ENCODE data around the gene CXCL3. TPM values are rescaled to one million over a fixed set of nuclear protein-coding genes. Genes with fewer than 3 reads are reported as not detected.
A peak's percentile ranks its signal among the peaks of the same experiment; 100 is the strongest.
"Not testable (repeated sequence)": the region's sequence is repeated elsewhere in the genome, so short reads cannot be mapped to it uniquely, and the experiment has no call there.

Gene CXCL3
- 0.16 TPM for polyA plus RNA-seq (2013, experiment 1 of 2; ENCODE audit: insufficient read length)
- not detected for polyA plus RNA-seq (2013, experiment 2 of 2; ENCODE audit: insufficient read length)

DNA sequence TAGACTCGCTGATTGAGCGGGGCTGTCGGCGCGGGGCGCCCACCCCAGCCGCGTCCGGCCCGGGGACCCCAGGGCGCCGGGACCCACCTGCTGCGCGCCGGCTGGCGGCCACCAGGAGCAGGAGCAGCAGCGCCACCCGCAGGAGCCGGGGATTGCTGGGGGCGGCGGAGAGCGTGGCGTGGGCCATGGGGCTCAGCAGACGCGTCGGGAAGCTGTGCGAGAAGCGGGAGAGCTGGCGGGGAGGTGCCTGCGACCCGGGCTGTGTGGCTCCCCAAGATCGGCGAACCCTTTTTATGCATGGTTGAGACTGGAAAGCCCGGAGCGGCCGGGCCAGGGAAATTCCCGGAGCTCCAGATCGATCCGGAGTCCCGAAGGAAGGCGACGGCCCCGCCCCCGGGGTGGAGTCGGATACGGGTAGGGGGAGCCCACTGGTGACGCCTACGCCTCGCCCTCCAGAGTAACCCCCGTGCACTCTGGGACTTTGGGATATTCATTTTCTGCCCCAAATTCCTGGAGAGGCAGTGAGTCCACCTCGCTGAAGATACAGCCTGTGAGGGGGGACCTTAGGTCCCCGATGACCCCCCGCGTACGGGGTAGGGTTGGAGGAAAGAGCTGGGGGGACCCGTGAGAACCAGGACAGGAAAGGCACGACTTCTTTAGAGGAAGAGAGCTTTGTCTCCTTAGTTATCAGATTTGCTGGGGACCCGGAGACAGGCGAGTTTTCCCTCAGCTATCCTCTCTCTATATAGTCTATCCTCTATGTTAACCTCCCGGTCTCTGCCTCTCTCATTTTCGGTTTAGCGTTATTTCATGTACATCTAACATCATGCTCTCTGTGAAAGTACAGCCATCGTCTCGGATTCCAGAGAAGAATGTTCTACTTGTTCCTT lies at the start of gene CXCL3:
CXCL3 (minus strand) TSS at position 265 of the 890 bp plus-strand sequence; CDS start at position 187, 78 bp downstream.
- peak; percentile 46 for DNase-seq

DNA sequence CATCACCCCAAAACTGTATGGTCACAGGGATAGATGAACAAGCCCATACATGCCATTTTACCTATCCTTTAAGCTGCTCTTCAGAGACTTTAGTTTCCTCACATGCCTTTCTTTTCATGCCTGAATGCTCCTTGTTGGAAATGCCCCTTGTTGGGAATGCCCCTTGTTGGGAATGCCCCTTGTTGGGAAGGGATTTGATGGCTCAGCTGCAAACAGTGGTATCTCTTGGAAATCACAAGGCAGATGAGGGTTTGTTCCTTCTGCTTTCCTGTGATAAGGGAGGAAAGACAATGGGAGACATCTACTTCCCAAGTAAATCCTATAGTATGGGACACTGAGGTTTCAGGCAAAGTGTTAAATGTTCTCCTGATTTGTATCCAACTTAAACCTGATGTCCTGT lies 49.0 kb upstream of the CXCL3 start:
- no peak for DNase-seq

DNA sequence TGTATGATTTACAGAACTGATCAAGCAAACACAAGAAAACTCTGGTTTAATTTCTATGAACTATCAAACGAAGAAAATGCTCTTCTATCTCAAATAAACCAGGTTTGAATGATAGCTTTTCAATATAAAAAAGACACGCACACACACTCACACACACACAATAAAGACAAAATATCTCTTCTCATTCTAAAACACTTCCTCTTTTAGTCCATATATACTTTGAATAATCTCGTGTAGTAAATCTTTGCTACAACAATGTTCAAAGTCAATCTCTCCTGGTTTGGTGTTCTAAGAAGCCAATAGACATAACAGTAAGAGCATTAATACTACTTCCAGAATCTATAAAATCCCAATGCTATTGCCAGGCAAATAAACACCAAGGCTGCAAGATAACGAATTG lies 47.2 kb upstream of the CXCL3 start:
- DNase-seq: no peak

DNA sequence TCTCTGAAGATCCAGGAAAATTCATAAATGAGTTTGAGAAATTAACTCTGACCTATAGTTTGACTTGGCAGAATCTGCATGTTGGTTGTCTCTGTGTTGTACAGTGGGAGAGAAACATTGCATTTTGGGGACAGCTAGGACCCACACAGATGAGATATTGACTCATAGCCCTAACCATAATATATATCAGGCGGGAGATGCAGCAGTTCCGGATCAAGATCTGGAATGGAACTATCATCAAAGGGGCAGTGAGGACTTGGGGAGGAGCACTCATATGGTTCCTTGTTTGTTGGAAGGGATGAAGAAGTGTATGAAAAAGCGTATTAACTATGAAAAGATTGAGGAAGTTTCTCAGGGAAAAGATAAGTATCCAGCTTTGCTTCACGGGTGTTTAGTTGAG lies 46.5 kb upstream of the CXCL3 start:
- DNase-seq: no peak

DNA sequence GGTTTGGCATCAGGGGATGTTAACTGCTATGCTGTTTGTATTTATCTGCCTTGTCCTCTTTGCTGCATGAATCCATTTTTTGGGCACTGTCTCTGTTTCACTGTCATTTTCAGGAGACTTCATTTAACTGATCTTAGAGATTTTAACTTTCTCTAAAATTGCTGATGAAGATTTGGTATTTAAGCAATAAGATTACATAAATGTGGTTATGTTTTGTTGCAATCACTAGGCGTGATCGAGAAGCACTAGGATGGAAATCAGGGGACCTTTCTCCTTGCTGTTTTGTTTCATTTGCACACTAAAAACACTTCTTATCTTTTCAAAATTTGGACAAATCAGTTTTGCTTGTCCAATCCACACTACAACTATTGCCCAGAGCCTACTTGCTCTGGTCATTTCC lies 45.1 kb upstream of the CXCL3 start:
- no peak for DNase-seq

DNA sequence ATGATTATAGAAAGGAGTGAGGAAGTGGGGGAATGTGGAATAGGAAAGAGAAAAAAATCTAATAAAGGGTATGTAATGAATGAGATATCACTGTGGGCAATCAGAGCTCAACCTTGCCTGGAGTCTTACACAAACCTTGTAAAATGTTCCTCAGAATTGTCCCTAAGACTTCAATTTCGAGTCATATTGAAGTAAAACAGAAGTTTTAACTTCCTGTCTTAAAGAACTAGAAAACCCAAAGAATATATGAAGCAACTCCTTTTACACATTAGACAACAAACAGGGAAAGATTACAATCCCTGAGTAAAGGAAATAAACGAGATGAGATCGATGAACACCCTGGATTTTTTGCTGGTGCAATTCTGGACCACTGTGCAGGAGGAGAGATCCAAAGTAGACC lies 42.5 kb upstream of the CXCL3 start:
- DNase-seq: no peak

DNA sequence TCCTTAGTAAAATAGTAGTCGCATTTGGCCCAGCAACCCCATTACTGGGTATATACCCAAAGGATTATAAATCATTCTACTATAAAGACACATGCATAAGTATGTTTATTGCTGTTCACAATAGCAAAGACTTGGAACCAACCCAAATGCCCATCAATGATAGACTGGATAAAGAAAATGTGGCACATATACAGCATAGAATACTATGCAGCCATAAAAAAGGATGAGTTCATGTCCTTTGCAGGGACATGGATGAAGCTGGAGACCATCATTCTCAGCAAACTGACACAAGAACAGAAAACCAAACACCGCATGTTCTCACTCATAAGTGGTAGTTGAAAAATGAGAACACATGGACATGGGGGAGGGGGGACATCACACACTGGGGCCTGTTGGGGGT lies 41.9 kb upstream of the CXCL3 start:
- not testable (repeated sequence) for DNase-seq

DNA sequence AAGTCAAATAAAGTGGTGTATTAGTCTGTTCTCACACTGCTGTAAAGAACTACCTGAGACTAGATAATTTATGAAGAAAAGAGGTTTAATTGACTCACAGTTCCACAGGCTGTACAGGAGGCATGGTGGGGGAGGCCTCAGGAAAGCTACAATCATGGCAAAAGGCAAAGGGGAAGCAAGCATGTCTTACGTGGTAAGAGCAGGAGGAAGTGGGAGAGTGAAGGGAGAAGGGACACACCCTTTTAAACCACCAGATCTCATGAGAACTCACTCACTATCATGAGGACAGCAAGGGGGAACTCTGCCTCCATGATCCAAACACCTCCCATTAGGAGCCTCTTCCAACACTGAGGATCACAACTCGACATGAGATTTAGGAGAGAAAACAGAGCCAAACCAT lies 40.5 kb upstream of the CXCL3 start:
- not testable (repeated sequence) for DNase-seq

DNA sequence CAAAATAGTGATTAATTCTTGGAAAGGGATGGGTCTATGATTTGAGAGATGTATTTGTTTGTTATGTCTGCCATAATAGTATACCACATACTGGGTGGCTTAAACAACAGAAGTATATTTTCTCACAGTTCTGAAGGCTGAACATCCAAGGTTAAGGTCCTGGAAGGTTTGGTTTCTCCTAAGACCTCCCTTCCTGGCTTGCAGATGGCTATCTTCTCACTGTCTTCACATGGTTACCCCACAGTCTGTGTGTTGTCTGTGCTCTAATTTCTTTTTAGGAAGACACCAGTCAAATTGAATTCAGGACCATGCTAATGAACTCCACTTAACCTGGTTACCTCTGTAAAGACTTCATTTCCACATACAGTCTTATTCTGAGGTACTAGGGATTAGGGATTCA lies 34.9 kb upstream of the CXCL3 start:
- DNase-seq: no peak

DNA sequence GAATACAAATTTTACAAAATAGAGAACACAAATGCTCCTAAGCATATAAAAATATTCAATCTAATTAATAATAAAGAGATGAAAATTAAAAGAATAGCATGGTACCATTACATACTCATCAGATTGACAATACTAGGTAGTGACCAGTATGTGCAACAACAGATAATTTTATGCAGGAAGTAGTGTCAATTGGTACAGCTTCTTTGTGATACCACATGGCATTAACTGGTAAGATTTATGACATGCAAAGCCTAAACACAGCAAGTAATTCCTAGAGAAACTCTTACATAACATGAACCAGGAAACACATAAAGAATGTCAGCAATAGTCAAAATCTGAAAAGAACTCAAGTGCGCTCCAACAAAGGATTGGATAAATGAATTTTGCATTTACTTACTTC lies 34.2 kb upstream of the CXCL3 start:
- DNase-seq: no peak

DNA sequence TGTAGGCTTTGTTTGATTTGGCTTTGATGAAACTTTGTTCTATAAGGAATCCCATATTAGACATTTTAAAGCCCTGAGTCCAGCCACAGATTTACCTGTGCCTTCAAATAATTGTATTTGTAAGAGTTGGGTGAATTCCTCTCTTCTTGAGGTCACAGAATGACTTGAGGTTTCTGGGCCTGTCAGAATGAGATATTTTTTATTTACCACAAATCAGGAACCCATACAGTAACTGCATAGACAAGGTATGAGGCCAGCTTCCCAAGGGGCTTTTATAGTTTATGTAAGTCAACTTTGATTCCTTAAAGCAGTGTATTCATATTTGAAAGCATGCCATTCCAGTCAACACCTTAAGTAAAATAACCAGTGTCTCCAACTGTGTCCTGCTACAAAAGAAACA lies 29.1 kb upstream of the CXCL3 start:
- no peak for DNase-seq

DNA sequence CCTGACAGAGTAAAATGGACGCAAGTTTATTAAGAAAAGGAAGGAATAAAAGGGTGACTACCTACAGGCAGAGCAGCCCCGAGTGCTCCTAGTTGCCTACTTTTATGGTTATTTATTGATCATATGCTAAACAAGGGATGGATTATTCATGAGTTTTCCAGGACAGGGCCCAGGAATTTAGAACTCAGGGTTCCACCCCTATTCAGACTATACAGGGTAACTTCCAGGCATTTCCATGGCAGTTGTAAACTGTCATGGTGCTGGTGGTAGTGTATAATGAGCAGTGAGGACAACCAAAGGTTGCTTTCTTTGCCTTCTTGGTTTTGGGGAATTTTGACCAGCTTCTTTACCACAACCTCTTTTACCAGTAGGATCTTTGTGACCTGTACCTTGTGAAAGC lies 27.7 kb upstream of the CXCL3 start:
- no peak for DNase-seq

DNA sequence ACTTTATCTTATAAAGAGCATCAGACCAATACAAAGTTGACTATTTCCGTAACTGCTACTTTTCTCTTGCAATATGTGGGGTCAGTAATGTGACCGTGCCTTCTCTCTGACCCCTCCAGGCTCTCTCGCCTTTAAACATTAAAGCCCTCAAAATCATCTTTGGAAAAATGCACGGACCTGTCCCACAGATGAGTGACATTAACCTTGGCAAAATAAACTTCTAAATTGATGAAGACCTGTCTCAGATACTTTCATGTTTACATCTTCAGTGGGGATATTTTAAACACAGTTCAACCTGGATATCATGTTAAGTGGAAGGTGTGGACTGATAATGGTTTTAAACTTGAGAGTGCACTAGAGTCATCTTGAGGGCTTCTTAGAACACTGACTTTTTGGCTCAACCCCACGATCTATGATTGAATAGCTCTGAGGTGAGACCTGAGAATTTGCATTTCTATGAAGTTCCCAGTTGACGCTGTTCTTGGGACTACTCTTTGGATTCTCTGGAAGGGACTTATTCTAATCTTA lies 26.7 kb upstream of the CXCL3 start:
- DNase-seq: no peak

DNA sequence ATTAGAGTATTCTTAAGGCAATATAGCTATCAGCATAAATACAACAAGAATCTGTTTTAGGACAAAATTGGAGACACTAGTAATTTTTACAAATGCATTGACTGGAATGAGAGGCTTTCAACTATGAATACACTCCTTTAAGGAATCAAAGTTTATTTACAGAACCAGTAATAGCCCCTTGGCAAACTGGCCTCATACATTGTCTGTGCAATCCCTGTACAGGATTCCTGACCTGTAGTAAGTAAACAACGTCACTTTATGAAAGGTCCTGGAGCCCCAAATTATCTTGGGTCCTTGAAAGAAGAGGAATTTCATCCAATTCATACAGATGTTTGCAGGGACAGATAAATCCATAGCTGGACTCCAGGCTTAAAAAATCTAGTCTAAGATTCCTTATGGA lies 25.4 kb upstream of the CXCL3 start:
- DNase-seq: no peak

DNA sequence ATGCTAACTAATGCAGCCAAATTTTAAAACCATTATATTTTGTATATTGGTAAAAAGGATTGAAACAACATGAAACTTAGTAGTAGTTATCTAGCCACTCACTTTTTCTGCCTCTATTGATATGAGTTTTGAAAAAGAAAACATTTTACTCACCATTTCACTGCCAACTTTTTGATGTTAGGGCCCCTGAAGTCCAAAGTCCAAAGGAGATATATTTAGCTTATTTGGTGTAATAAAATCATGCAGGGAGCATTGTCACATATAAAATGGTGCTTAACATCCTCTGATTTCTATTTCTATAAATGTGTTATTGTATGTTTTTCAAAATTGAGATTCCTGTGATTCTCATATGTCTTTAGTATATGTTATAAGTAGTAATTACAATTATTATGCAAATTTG lies 24.5 kb upstream of the CXCL3 start:
- DNase-seq: no peak

DNA sequence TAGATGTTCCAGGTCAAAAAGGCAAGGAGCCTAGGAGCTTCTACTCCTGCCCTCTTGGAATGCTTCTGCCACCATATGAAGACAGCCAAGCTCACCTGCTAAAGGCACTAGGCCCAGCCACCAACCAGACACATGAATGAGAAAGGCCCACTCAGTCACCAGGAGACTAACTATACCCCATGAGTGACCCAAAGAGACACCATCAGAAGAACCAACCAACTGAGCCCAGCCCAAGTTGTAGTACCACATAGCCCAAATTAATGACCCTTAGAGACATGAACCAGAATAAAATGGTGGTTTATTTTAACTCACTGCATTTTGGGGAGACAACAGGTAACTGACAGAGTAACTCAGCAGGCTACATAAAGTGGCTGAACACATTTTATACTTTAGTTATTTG lies 22.9 kb upstream of the CXCL3 start:
- DNase-seq: no peak

DNA sequence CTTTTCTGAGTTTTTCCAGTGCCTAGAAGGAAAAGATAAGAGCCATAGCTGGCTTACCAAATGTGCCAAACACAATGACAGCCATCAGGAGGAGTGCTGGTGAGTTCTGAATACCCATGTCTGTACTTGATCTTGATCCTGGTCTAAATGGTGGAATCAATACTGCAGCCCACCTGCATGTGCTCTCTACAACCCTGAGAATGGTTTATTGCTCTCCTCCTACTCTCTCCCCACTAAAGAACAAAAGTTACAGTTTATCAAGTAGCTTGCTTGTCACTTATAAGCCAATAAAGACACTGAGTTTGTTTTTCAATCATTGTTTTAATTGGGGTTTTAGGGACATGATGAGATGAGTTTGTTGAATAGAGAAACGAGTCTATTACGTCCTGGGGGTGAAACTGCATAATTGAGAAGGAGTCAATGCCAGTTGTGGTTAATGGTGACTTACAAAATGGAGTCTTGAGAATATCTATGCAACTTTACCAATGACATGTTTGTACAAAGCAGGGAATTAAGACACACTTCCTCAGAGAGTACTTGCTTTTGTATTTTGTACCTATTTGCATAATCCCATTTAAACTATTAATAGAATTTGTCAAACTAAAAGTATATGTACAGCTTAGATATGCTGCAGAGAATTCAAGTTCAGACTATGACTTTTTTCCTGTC lies 20.8 kb upstream of the CXCL3 start:
- no peak for DNase-seq

DNA sequence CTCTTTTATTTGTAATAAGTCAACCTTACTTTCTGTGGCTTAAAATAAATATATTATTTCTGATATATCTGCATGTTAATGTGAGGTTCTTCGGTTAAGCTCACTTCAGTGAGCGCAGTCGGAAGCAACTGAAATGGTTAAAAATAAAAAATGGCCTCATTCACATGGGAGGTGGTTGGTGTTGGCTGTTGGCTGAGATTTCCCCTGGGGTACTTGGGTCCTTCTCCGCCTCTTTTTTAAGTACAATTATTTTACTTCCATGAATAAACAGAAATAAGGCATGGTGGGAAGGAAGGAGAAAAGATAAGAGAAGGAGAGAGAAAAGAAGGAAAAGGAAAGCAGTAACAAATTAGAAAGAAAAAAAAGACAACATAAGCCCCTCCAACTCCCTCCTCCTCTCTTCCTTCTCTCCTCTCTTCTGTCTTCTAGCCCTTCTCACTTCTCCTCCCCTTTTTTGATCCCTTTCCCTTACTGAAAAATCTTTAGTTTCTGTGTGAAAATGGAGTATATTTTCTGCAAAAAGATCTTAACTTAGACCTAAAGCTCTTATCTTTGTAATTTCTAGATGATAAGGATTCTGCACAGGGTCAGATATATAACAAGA lies 19.7 kb upstream of the CXCL3 start:
- DNase-seq: no peak

DNA sequence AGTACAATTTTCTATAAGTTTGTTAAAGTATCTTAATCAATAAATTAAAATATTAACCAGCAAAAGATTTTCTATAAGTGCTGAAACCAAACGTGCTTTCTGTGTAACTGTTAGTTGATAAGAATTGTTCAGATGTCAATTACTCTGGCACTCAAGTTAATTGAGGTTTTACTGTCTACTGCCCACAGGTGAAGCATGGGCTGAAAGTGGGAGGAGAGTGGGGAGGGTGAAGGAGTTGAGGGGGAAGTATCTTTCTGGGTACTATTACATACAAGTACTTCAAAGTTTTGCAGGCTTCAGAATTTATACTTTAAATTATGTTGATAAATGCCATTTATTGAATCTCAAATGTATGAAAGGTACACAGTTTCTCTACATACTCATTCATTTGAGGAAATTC lies 19.1 kb upstream of the CXCL3 start:
- DNase-seq: no peak

DNA sequence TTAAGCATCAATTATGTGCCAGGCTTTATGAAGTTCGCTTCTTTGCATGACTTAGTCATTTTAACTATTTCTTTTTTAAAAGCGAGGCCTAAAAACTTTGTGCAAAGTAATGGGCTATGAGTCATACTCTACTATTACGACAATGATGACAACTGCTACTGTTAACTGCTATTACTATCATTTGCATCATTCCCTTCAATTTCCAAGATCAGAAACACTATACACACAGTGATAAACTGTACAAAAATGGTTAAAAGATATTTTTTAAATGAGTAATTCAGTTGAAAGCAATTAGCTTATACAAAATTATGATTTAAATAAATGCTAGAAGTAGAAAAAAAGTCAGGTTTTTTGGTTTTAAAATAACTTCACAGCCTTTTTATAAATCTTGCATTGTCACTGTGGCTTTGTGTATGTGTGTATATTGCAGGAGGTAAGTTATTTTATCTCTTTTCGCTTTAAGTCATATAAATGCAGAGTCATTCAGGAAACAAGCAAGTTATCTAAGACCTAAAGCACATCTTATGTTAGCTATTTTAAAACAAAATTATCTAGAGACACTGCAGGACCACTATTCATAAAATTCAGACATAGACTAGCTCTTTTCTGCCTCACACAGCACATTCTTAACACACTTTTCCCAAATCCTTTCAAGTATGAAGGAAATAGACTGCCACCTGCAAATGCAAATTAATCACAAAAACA lies 18.5 kb upstream of the CXCL3 start:
- DNase-seq: peak; percentile 83

DNA sequence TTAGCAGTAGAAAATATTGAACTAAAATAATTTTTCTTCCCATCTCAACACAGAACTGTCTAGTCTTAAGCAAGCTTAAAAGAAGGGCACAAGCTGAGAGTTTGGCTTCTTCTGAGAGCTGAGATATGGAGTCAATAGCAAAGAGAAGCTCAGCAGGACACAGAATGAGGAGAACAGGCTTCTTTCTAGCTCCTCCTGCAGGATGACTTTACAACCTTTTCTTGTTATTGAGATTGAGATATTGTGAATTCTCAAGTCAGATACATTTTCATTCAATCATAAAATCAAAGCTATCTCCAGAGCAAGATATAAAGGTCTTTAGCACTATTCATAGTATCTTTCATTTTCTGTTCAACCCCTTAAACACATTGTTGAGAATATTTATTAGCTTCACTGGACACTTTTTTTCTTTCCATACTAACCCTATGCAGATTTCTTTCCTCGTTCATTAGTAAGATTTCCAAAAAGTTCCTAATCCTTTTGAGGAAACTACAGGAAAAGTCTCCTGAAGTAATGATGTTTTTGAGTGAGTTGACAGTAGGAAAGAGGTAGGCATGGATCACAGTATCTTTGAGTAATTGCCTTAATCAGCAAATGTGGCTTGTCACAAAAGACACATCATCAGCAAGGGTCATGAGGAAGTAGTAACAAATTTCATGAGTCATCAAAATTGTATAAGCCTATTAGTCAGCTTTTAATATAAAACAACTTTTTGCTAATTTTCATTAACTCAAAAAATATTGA lies 17.8 kb upstream of the CXCL3 start:
- no peak for DNase-seq

DNA sequence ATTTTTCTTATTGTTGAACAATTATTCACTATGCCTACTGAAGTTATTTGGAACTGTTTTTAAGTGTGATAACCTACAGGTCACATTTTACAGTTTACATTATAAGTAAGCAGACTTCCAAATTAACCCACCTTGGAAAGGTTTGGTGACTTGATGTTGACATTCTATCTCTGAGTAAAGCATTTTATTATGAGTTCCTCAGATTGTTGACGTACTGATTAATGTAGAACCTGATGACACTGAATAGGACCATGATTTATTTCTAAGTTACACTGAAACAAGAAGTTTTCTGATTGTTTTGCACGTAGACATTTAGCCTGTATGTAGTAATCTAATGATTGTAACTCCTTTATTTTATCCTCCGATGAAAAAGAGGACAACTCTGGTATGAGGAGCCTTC lies 17.0 kb upstream of the CXCL3 start:
- DNase-seq: no peak

Measured in fibroblast of skin of back (primary cell).